ENCODE measurements around the gene FRRS1.
A peak's percentile ranks its signal among the peaks of the same experiment; 100 is the strongest.

Gene FRRS1

DNA sequence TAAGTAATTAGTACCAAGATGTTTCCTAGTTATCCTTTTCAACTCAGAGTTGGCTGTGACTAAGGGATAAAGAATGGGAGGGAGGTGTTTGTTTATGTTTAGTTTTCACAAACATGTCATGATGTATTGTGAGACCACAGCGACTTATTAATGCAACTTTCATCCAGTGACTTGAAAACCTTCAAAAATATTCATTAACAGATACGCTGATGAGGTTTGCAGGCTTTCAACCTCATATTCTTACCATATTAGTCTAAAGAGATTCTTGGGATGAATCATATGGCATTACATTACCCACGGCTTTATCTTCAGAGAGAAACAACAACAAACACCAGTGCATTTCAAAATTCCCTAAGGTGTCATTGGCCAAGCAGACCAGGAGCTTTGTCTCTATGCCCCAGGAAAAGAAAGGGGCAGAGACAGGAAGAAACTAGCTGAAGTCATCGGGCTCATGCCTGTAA lies 84.1 kb downstream of the FRRS1 start:
- peak overlapping the region; percentile 30 for H3K27ac ChIP-seq
- peak; percentile 77 for DNase-seq
- TF ChIP-seq, protein P1, sequence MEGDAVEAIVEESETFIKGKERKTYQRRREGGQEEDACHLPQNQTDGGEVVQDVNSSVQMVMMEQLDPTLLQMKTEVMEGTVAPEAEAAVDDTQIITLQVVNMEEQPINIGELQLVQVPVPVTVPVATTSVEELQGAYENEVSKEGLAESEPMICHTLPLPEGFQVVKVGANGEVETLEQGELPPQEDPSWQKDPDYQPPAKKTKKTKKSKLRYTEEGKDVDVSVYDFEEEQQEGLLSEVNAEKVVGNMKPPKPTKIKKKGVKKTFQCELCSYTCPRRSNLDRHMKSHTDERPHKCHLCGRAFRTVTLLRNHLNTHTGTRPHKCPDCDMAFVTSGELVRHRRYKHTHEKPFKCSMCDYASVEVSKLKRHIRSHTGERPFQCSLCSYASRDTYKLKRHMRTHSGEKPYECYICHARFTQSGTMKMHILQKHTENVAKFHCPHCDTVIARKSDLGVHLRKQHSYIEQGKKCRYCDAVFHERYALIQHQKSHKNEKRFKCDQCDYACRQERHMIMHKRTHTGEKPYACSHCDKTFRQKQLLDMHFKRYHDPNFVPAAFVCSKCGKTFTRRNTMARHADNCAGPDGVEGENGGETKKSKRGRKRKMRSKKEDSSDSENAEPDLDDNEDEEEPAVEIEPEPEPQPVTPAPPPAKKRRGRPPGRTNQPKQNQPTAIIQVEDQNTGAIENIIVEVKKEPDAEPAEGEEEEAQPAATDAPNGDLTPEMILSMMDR (IDR thresholded peaks at IDR 0.05; ENCODE audit: low read depth, low read length, missing control alignments), result no peak
- H3K4me3 ChIP-seq (ENCODE audit: low read depth, low read length), result no peak overlapping the region
- H3K36me3 ChIP-seq (replicated peaks), result no peaks in the 10 kb centered on the region
- H3K27me3 ChIP-seq (replicated peaks), result no peaks in the 10 kb centered on the region
- in situ Hi-C loops (cut with HindIII; ENCODE audit: low pct_ligation_motif_present, low sequenced_read_pairs), result no loop called here

- peak; percentile 27 for DNase-seq
- TF ChIP-seq, protein P1 (IDR thresholded peaks at IDR 0.05; ENCODE audit: low read depth, low read length, missing control alignments), result no peak
- H3K27me3 ChIP-seq (replicated peaks), result no peaks in the 10 kb centered on the region
Observed at GRCh38 chr1:99681583-99681982, 84.9 kb downstream of the FRRS1 start.

GRCh38 chr1:99680270-99680669 lies 86.2 kb downstream of the FRRS1 start:
- TF ChIP-seq, protein P1 (IDR thresholded peaks at IDR 0.05; ENCODE audit: low read depth, low read length, missing control alignments), result no peak
- no peaks in the 10 kb centered on the region for H3K27me3 ChIP-seq (replicated peaks)
- DNase-seq, result peak; percentile 40
- H3K27ac ChIP-seq, result no peak overlapping the region
- H3K36me3 ChIP-seq (replicated peaks), result no peaks in the 10 kb centered on the region
- in situ Hi-C loops (cut with HindIII; ENCODE audit: low pct_ligation_motif_present, low sequenced_read_pairs), result no loop called here
- no peak overlapping the region for H3K4me3 ChIP-seq (ENCODE audit: low read depth, low read length)

More at GRCh38 chr1:99681583-99681982, 84.9 kb downstream of the FRRS1 start:
- in situ Hi-C loops (cut with HindIII; ENCODE audit: low pct_ligation_motif_present, low sequenced_read_pairs), result no loop called here
- Histone ChIP-seq H3K27ac (peak overlapping the region; percentile 0), H3K36me3 (replicated peaks) (no peaks in the 10 kb centered on the region), H3K4me3 (ENCODE audit: low read depth, low read length) (no peak overlapping the region)

DNA sequence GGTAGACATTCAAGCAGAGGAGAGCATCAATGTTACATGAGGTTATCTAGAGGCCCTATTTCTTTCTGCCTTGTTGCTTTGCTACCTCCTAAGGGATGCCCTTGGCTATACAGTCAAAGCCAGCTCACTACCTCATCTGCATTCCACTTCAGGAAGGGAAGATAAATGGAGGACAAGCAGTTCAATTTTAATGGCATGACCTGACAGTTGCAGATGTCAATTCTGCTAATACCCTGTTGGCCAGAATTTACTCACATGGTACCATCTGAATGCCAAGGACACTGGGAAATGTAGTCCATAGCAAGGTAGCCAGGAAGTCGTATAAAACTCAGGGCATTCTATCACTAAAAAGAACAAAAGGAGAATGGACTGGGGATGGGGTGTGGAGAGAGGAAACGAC lies 89.0 kb downstream of the FRRS1 start:
- H3K27me3 ChIP-seq (replicated peaks), result no peaks in the 10 kb centered on the region
- H3K36me3 ChIP-seq (replicated peaks), result no peaks in the 10 kb centered on the region
- in situ Hi-C loops (cut with HindIII; ENCODE audit: low pct_ligation_motif_present, low sequenced_read_pairs), result no loop called here
- no peak overlapping the region for H3K27ac ChIP-seq
- TF ChIP-seq, protein P1 (IDR thresholded peaks at IDR 0.05; ENCODE audit: low read depth, low read length, missing control alignments), result no peak
- no peak overlapping the region for H3K4me3 ChIP-seq (ENCODE audit: low read depth, low read length)
- no peak for DNase-seq

DNA sequence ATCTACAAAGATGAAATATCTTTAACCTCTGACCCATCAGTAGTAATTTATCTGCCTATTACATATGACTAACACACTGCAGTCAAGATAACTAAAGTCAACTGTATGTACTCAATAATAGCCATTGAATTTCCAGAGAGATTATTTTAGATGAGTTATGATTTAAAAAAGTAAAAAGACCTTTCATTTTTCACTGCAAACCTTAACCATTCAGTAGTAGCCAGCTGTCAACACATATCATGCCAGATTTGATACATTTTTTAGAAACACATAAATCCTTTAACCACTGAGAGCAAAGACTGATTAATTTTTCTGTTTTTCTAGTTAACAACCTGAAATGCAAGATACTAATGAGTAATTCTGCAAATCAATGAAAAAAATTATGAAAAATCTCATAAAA lies 89.6 kb downstream of the FRRS1 start:
- Histone ChIP-seq H3K27ac (no peak overlapping the region), H3K36me3 (replicated peaks) (no peaks in the 10 kb centered on the region), H3K4me3 (ENCODE audit: low read depth, low read length) (no peak overlapping the region), H3K27me3 (replicated peaks) (no peaks in the 10 kb centered on the region)
- no peak for DNase-seq
- in situ Hi-C loops (cut with HindIII; ENCODE audit: low pct_ligation_motif_present, low sequenced_read_pairs), result no loop called here
- TF ChIP-seq, protein P1 (IDR thresholded peaks at IDR 0.05; ENCODE audit: low read depth, low read length, missing control alignments), result no peak

- in situ Hi-C loops (cut with HindIII; ENCODE audit: low pct_ligation_motif_present, low sequenced_read_pairs), result no loop called here
- H3K27ac ChIP-seq, result no peak overlapping the region
- TF ChIP-seq, protein P1 (IDR thresholded peaks at IDR 0.05; ENCODE audit: low read depth, low read length, missing control alignments), result no peak
- H3K4me3 ChIP-seq (ENCODE audit: low read depth, low read length), result no peak overlapping the region
- H3K36me3 ChIP-seq (replicated peaks), result no peaks in the 10 kb centered on the region
- H3K27me3 ChIP-seq (replicated peaks), result no peaks in the 10 kb centered on the region
- DNase-seq, result no peak
Observed at GRCh38 chr1:99675994-99676393, 90.4 kb downstream of the FRRS1 start.
